Mammary epithelial cell (primary cell): ENCODE results near the gene DTNBP1.

Source experiments
- EZH2 ChIP-seq: IDR thresholded peaks from 2 replicates; pipeline ENCODE4 v1.6.1; 2012; ENCODE audit warnings: low read length, inconsistent platforms, borderline replicate concordance
- TF ChIP-seq, protein P1 (sequence below), 2 donors: IDR thresholded peaks in 1 of 2; conservative IDR thresholded peaks in 1 of 2; 2 replicates each; pipeline ENCODE4 v1.5.1; 2011 to 2012; ENCODE audit warnings: inconsistent platforms in 2 of 2, low read length in 2 of 2, mild to moderate bottlenecking in 2 of 2, control low read depth in 1 of 2, low read depth in 1 of 2; ENCODE audit not compliant: insufficient read depth in 1 of 2; ENCODE audit errors: extremely low read depth in 1 of 2

DNA sequence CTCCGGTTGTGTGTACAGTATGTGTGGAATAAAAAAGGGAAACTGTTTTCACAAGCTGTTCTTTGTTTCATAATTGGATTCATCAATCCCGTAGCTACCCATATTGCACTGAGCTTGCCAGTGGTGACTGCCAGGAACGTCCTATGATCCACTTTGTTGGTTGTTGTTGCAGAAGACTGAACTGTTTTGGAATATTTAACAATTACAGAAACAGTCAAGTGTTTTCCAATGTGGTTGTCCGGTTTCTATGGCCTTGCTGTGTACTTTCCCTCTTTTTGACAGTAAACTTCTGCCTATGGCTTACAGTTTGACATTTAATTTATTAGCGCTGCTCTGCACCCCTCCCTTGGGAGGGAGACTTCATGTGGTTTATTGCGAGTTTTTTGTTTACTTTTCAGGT is 141.2 kb downstream of the DTNBP1 start:
- TF ChIP-seq, protein P1, sequence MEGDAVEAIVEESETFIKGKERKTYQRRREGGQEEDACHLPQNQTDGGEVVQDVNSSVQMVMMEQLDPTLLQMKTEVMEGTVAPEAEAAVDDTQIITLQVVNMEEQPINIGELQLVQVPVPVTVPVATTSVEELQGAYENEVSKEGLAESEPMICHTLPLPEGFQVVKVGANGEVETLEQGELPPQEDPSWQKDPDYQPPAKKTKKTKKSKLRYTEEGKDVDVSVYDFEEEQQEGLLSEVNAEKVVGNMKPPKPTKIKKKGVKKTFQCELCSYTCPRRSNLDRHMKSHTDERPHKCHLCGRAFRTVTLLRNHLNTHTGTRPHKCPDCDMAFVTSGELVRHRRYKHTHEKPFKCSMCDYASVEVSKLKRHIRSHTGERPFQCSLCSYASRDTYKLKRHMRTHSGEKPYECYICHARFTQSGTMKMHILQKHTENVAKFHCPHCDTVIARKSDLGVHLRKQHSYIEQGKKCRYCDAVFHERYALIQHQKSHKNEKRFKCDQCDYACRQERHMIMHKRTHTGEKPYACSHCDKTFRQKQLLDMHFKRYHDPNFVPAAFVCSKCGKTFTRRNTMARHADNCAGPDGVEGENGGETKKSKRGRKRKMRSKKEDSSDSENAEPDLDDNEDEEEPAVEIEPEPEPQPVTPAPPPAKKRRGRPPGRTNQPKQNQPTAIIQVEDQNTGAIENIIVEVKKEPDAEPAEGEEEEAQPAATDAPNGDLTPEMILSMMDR (conservative IDR thresholded peaks at IDR 0.05 in 1 of 2, IDR thresholded peaks at IDR 0.05 in 1 of 2; ENCODE audit: extremely low read depth in 1 of 2, insufficient read depth in 1 of 2, low read depth in 1 of 2, low read length in 2 of 2), result no peak
- no peak for TF ChIP-seq EZH2
